Fibroblast of pulmonary artery (primary cell): ENCODE results near the gene YBX2.

ENCODE experiments used
- DNase-seq: peaks from one replicate; pipeline ENCODE4 v3.0.0-alpha.2; 2010; ENCODE audit warnings: low read depth
- H3K4me3 ChIP-seq: replicated peaks from 2 replicates; pipeline ENCODE4 v1.5.1; 2011; ENCODE audit warnings: low read depth, mild to moderate bottlenecking, control low read depth, low read length, moderate library complexity
- CTCF ChIP-seq: IDR thresholded peaks from 2 replicates; pipeline ENCODE4 v1.5.1; 2011; ENCODE audit warnings: mild to moderate bottlenecking, control low read depth, low read length, inconsistent platforms; ENCODE audit errors: missing control alignments

Gene YBX2

GRCh38 chr17:7256766-7257456 lies 37.5 kb downstream of the YBX2 start:
- H3K4me3 ChIP-seq, result no peak overlapping the region
- DNase-seq, result no peak
- no peak for TF ChIP-seq CTCF

GRCh38 chr17:7254511-7254910 lies 39.9 kb downstream of the YBX2 start:
- no peak for TF ChIP-seq CTCF
- H3K4me3 ChIP-seq, result no peak overlapping the region
- no peak for DNase-seq

- peak overlapping the region; percentile 73 for H3K4me3 ChIP-seq
- TF ChIP-seq CTCF, result no peak
- no peak for DNase-seq
Measured at GRCh38 chr17:7253082-7253481, 41.4 kb downstream of the YBX2 start.

- peak within 1 kb of the TSS; percentile 73 for H3K4me3 ChIP-seq
- no peak for TF ChIP-seq CTCF
- peak; percentile 96 for DNase-seq
Measured at GRCh38 chr17:7252176-7253043, 42.0 kb downstream of the YBX2 start, which contains the start of gene ELP5. TSS of gene ELP5 (plus strand) at chr17:7252215. CDS start at chr17:7252551, 336 bp downstream.

- TF ChIP-seq CTCF, result no peak
- DNase-seq, result peak; percentile 100
- peak within 1 kb of the TSS; percentile 73 for H3K4me3 ChIP-seq
Measured at GRCh38 chr17:7251661-7252175, 42.7 kb downstream of the YBX2 start, which contains the start of gene CTDNEP1. TSS of gene CTDNEP1 (minus strand) at chr17:7251734. CDS start at chr17:7251296, 438 bp downstream.

- H3K4me3 ChIP-seq, result peak overlapping the region; percentile 73
- peak; percentile 25 for DNase-seq
- no peak for TF ChIP-seq CTCF
Measured at GRCh38 chr17:7250695-7251627, 43.5 kb downstream of the YBX2 start.
